Measurements from ENCODE around the gene DGLUCY. TPM values are rescaled to one million over a fixed set of nuclear protein-coding genes. Genes with fewer than 3 reads are reported as not detected.

DGLUCY gene, protein sequence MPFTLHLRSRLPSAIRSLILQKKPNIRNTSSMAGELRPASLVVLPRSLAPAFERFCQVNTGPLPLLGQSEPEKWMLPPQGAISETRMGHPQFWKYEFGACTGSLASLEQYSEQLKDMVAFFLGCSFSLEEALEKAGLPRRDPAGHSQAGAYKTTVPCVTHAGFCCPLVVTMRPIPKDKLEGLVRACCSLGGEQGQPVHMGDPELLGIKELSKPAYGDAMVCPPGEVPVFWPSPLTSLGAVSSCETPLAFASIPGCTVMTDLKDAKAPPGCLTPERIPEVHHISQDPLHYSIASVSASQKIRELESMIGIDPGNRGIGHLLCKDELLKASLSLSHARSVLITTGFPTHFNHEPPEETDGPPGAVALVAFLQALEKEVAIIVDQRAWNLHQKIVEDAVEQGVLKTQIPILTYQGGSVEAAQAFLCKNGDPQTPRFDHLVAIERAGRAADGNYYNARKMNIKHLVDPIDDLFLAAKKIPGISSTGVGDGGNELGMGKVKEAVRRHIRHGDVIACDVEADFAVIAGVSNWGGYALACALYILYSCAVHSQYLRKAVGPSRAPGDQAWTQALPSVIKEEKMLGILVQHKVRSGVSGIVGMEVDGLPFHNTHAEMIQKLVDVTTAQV
- total RNA-seq = 81.4 and 101 TPM in 2 replicates

DNA sequence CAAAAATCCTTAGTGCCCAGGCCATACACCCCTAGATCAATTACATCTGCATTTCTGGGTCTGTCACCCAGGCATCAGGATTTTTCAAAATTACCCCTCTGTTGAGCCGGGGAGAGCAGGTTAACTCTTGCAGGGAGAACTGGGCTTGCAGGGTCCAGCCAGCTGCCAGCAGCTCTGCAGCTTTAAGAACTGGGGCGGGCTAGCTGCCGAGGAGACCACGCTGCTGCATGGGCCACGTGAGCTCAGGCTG is at the start of gene DGLUCY:
TSS of gene DGLUCY (plus strand) at position 245 of the 250 bp plus-strand sequence. CDS start 46,222 bp downstream, outside the sequence.

DNA sequence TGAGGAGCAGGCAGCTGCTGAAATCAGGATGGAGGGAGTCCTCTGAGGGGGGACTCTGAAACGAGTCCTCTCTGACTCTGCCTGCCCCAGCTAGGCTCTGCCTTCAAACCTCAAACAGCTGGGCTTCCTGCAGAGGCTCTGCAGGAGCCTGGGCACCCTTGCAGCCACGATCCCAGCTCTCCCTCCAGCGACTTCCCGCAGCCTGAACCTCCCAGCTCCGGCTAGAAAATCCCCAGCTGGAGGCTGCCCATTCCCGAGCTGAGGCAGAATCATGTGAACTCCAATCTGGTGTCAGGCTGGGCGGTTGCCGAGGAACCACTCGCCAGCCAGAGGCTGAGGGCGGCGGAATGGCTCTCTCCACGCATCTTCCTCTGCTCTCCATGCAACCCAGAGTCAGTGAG is 130.6 kb downstream of the DGLUCY start, which contains the start of gene GPR68:
TSS of gene GPR68 (minus strand) at position 204 of the 401 bp plus-strand sequence. CDS start 9,654 bp downstream, outside the sequence.

Other genes with a start within 250 kb of the DGLUCY start
- gene RPS6KA5, start 53.4 kb upstream of the DGLUCY start, total RNA-seq = 1.7 and 3.2 TPM in 2 replicates
- 11.6 and 23.2 TPM in 2 replicates for gene GPR68, start 130.6 kb downstream of the DGLUCY start, total RNA-seq

All from smooth muscle cell of trachea (primary cell).